Stimulated activated CD4-positive, alpha-beta T cell treated with anti-CD3 and anti-CD28 coated beads, Interleukin-1b, Interleukin-23, amount 100 ng/mL, for 1 hour (primary cell): Measurements from ENCODE around the gene ELMOD1.

Source experiments
- DNase-seq, 2 donors: peaks; one replicate each; pipeline ENCODE4 v3.0.0-alpha.2; 2020; ENCODE audit warnings: low read depth in 2 of 2

Gene ELMOD1

GRCh38 chr11:107583629-107584195 lies 7.2 kb upstream of the ELMOD1 start:
- DNase-seq = no peak

DNA sequence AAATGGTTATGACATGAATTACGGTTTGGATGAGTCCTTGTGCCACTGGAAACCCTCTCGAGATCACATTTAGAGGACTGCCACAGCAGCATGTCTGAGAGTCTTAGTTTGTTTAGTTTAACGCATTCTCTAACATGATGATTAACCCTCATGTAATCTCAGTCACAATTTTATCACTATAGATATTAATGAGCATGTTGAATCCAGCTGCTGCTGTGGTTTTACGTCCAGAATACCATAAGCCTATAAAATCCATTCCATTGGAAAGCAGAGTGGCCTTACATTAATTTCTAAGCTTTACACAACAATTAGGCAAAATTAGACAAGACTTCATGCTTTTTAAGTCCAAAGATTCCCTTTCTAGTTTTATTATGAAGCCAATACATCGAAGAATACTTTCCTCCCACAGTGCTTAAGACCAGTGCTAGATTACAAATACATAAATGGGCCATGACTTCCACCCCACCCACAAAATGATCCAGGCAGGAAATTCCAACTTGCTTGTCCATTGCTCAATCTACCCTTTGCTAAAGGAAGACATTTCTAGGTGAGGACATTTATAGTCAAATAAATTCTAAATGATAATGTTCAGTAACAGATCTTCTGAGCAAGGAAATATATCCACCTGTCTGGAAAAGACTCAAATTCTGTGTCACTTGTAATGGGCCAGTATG lies 3.5 kb upstream of the ELMOD1 start:
- DNase-seq = no peak

DNA sequence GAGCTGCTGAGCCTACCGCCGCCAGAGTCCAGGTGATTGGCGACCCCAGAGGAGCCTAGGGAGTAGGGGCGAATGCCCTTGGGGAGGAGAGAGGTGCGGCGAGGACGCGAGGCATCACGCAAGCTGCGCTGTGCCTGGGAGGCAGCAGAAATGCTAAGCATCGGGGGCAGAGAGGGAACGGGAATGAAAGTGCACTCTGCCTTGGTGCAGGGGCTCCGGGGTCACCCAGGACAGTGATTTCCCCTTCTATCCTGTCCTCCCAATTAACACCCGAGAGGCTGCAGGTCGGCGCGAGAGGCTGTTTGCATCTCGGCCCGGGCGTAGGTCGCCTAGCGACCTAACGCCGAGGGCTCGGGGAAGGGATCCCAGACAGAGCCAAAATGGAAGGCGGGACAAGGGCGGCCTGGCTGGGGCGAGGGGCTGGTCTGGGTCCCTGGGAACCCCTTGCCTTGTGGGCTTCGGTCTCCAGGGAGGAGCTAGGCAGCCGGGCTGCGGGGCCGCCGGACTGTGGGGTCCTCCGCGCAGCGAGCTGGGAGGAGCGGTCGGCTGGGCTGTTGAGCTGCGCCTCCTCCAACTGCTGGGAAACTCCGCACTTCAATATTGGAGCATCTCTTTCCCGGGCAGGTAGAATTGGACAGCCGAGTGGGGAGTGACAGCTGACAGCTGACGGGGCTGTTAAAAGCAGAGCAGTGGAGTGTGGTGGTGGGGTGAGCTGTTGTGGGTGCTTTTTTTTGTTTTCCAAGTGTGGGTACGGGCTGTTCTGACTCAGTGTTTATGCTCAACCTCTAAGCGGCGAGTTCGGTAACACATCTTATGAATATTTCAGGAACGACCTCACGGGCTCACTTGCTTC lies 657 bp downstream of the ELMOD1 start:
- DNase-seq = no peak

DNA sequence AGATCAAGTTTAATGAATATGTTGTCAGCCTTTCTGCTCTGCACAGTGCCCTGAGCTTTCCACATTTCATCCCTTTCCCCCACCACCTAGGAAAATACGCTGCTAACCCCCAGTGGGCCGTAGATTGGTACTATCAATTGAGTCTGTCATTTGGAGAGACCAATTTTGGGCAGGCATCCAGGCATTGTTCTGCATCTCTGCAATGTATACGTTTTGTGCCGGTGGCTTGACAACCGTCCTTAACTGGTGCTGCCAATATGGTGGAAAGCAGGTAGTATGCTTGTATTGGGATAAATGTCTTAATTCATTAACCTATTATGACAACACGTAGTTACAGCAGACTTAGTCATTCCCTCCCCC lies 1.3 kb downstream of the ELMOD1 start:
- DNase-seq = no peak

GRCh38 chr11:107592813-107593212 lies 1.9 kb downstream of the ELMOD1 start:
- DNase-seq = no peak

- DNase-seq = no peak
Observed at GRCh38 chr11:107593951-107594350, 3.0 kb downstream of the ELMOD1 start.

DNA sequence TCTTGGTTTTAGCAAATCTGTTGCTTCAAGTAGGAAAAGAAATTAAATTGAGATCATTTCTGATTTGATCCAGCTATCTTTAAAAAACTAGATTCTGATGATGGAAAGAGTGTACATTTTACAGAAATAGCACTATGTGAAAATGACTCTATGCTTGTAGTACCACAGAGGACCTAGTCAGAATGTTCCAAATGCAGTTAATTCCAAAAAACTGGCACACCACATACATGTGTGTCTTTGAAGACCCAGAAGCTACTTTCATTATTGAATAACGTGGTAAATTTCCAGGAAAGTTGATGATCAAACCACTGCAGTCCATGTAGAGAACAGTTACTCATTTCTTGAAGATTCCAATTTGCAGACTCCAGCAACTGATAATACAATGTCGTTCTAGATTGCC lies 3.8 kb downstream of the ELMOD1 start:
- DNase-seq = no peak

GRCh38 chr11:107598225-107599139 lies 7.5 kb downstream of the ELMOD1 start:
- no peak for DNase-seq

DNA sequence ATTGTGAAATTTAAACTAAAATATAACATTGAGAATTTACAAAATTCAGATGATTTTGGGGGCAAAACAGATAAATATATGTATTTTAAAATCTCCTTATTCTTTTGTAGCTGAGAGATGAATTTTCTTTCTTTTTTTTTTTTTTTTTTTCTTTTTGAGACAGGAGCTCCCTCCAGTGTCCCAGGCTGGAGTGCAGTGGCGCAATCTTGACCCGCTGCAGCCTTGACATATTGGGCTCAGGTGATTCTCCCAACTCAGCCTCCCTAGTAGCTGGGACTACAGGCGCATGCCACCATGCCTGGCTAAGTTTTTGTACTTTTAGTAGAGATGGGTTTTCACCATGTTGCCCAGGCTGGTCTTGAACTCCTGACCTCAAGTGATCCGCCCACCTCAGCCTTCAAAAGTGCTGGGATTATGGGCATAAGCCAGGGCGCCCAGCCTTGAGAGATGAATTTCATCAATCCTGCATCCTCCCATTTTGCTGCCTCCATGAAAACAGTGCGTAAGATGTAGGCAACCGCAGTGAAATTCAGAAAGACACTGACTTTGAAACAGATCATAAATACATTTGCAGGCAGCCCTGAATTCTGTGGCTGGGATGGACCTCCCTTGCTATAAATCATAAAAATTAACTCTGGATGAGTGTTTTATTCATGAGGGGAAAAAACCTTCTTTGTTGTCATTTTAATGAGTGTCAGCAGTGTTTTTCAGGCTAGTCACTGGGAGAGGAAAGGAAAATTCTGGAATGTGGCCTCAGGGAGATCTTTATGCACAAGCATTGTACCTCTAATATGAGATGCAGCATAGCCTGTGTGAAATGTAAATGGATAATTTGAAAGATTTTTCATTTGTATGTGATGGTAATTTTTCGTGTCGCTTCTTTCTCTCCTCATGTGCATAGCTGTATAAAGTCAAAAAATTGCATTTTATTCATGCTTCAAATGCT lies 14.4 kb downstream of the ELMOD1 start:
- no peak for DNase-seq

DNA sequence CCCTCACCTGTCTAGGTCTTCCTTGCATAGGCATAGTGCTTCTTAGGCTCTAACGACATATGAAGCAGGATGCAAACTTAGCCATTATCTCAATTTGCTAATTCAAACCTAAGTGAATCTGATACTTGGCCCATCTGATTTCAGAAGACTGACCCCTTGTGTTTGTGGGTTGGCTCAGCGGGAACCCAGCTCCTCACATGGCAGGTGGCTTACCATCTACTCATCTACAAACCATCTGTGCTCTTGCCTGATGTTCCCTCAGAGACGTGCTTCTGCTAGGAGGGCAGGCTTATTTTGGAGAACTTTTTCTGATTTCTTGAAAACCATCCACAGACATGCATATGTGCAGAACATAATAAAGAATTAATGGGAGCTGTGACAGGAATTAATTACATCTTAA lies 15.2 kb downstream of the ELMOD1 start:
- no peak for DNase-seq

- DNase-seq = no peak
Observed at GRCh38 chr11:107608809-107609208, 17.9 kb downstream of the ELMOD1 start.

DNA sequence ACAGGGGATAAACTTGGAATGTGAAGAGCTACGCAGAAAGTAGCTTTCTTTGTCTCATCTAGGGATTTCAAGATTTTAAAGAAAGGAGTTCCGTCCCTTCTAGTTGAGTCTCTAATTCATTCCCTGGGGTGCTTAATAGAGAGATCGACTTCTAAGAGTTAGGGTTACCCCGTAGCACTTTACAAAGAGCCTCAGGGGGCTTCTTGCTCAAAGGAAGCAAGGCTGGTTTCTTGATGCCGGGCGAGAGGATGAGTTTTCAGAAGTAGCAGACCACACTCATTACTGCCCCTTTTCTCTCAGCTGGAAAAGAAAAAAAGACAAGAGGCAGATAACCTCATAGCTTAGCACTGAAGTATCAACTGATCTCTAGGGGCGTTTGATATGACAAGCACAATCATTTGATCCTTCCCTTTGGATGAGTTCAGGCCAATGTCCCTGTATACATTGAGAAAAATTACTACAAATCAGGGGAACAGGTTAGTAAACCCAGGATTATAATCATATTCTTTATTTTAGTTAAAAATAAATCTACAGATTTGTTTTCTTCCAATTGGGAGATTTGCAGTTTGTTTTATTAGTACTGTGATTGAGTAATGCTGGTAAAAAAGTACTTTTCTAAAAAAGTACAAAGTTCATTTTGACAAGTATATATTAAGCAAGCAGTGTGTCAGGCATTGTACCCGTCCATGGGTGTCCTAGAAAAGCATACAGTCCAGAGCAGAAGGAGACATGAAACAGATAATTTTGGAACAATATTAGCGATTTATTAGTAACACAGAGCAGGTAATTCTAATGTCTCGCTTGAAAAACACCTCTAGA lies 18.7 kb downstream of the ELMOD1 start:
- no peak for DNase-seq

DNA sequence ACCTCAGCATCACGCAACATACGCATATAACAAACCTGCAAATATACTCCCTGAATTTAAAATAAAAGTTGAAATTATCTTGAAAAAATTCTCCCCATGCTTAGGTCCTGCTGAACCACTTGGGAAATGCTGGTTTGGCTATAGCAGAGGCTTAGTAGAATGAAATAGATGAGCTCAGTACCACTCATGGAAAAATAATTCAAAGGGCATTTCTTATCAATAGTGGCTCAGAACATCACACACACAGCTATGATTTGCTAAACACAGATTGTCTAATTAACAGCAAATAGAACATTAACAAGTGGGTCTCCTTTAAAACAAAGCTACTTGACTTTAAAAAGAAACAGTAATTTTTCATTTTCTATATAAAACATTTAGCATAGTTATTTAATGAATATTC lies 21.5 kb downstream of the ELMOD1 start:
- DNase-seq = no peak

DNA sequence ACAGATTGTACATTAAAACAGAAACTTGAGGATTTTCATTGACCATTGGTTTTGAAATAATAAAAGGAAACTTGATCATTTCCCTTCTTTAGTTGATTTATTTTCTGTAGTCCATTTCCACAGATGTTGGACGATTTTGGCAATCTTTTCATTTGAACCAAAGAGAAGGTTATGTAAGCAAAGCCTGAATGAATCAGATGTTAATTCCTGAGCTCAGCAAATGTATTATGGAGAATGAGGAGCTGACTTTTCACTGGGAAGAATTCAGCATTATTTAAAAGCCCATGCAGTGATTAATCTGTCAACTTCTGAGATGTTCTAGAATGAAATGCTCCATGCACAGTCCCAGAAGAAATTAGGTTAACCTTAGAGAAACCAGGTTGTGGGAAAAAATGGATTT lies 29.0 kb downstream of the ELMOD1 start:
- DNase-seq = no peak

- no peak for DNase-seq
Observed at GRCh38 chr11:107621081-107621480, 30.1 kb downstream of the ELMOD1 start.

GRCh38 chr11:107623183-107623582 lies 32.2 kb downstream of the ELMOD1 start:
- no peak for DNase-seq

DNA sequence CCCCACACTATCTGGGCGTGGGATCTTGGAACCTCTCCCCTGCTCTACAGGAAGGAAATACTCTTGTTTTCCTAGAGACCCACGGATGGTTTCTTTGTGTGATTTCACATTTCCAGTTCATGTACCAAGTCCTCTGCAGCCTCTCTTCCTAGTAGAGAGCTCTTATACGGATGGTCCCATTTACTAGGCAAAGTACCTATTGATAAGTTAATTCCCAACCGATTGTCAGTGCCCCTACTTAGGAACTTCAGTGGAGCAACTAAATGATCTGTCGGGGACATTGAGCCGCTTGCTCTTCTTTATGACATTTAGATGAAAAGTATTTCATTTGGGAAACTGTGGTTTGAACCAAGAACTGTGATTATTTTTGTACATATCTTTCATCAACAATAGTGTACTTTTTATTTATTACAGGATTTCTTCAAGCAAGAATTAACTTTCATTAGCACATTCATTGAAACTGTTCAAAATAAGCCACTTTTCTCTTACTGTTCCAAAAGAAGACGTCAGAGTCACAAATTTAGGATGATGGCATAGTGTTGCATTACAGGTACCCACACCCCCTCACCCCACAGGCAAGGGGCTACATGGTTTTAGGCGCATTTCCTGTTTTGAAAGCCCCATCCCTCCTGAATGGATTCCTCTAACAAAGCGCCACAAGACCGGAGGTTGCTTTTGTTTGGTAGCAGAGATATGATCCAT lies 34.2 kb downstream of the ELMOD1 start:
- DNase-seq = no peak

- no peak for DNase-seq
Observed at GRCh38 chr11:107625685-107625989, 34.7 kb downstream of the ELMOD1 start.

- no peak for DNase-seq
Observed at GRCh38 chr11:107631043-107631442, 40.1 kb downstream of the ELMOD1 start.

DNA sequence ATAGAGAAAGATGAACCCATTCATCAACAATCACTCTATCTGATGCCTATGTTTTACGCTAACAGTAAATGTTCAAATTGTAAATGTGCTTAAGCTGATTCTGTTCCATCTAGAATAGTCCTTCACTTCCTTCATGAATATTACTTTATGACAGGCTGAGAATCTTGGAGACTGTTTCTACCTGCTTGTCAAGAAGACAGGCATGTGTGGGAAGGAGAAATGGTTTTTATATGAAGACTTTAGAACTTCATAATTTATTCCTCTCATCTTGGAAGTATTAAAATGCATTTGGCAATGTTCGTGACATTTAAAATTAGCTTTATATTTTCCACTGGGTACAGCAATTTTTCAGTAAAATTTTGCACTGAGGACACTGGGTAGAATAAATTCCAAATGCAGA lies 41.0 kb downstream of the ELMOD1 start:
- DNase-seq = no peak
